Keratinocyte (primary cell): ENCODE data around the gene PCCA.

Source experiments
- EZH2 ChIP-seq: IDR thresholded peaks from one replicate; pipeline ENCODE4 v1.6.1; 2012; ENCODE audit warnings: inconsistent platforms, mild to moderate bottlenecking, low read length, moderate library complexity
- TF ChIP-seq, protein P1 (sequence below), 3 experiments: IDR thresholded peaks in 1 of 3; conservative IDR thresholded peaks in 1 of 3; optimal IDR thresholded peaks in 1 of 3; 2 replicates in 2 of 3; 3 replicates in 1 of 3; pipeline versions ENCODE3 to v1.5.1; 2011; ENCODE audit warnings: low read length in 3 of 3, mild to moderate bottlenecking in 3 of 3, moderate library complexity in 2 of 3, control low read depth in 1 of 3, inconsistent platforms in 1 of 3; ENCODE audit not compliant: insufficient read depth in 2 of 3; ENCODE audit errors: extremely low read depth in 1 of 3

DNA sequence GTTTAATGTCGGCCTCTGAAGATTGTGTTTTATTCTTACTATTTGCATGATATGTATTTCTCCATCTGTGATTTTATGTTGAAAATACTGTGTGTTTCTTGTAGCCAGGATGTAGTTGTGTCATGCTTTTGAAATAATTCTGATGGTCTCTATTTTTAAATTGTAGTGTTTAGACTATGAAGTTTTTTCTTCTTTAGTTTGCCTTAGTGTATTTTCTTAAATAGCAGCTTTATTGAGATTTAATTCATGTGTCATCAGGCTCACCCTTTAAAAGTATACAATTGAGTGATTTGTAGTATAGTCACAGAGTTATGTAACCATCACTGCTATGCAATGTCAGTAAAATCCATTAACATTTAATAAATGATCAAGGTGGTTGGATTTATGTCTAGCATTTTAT is 74.5 kb downstream of the PCCA start:
- TF ChIP-seq, protein P1, sequence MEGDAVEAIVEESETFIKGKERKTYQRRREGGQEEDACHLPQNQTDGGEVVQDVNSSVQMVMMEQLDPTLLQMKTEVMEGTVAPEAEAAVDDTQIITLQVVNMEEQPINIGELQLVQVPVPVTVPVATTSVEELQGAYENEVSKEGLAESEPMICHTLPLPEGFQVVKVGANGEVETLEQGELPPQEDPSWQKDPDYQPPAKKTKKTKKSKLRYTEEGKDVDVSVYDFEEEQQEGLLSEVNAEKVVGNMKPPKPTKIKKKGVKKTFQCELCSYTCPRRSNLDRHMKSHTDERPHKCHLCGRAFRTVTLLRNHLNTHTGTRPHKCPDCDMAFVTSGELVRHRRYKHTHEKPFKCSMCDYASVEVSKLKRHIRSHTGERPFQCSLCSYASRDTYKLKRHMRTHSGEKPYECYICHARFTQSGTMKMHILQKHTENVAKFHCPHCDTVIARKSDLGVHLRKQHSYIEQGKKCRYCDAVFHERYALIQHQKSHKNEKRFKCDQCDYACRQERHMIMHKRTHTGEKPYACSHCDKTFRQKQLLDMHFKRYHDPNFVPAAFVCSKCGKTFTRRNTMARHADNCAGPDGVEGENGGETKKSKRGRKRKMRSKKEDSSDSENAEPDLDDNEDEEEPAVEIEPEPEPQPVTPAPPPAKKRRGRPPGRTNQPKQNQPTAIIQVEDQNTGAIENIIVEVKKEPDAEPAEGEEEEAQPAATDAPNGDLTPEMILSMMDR (optimal IDR thresholded peaks at IDR 0.05 in 1 of 3, IDR thresholded peaks at IDR 0.05 in 1 of 3, conservative IDR thresholded peaks at IDR 0.05 in 1 of 3; ENCODE audit: extremely low read depth in 1 of 3, insufficient read depth in 2 of 3, low read length in 3 of 3): no peak
- TF ChIP-seq EZH2: no peak
